K562 (cell line): ENCODE measurements around the gene GPC2. TPM values are rescaled to one million over a fixed set of nuclear protein-coding genes. Genes with fewer than 3 reads are reported as not detected.

Source experiments
- BMI1 ChIP-seq: fragments of 150-350 bp; IDR thresholded peaks from 2 replicates; pipeline ENCODE4 v1.6.1; 2014; ENCODE audit warnings: low read length
- CEBPG ChIP-seq, 3 experiments: fragments of 200-800 bp in 1 of 3; sonication (Bioruptor generic) in 1 of 3; sonication (generic) in 1 of 3; formaldehyde crosslinking in 1 of 3; IDR thresholded peaks in 2 of 3; conservative IDR thresholded peaks in 1 of 3; 2 replicates each; pipeline versions ENCODE4 v1.6.1 to v1.8.0; 2016 to 2022; ENCODE audit warnings: missing compliant biosample characterization in 2 of 3, missing genetic modification characterization in 2 of 3, mild to moderate bottlenecking in 1 of 3, missing genetic modification reagents in 1 of 3
- FOXP1 ChIP-seq: sonication (generic); formaldehyde crosslinking; IDR thresholded peaks from 2 replicates; pipeline ENCODE4 v1.8.0; 2022; ENCODE audit warnings: mild to moderate bottlenecking, missing genetic modification reagents
- KLF6 ChIP-seq: fragments of 250-450 bp; sonication (Bioruptor Pico); IDR thresholded peaks from 2 replicates; pipeline ENCODE4 v1.4.0; 2020; ENCODE audit warnings: mild to moderate bottlenecking, moderate library complexity, borderline replicate concordance
- RBBP5 ChIP-seq: fragments of 200-600 bp; sonication (generic); IDR thresholded peaks from 2 replicates; pipeline ENCODE4 v1.6.1; 2012; ENCODE audit warnings: borderline replicate concordance, mild to moderate bottlenecking, low read length, control low read depth, inconsistent platforms; ENCODE audit not compliant: insufficient read depth, poor library complexity, severe bottlenecking
- SPI1 ChIP-seq: IDR thresholded peaks from 2 replicates; pipeline ENCODE4 v1.6.1; 2011; ENCODE audit warnings: low read depth, low read length, control low read depth, borderline replicate concordance
- TAL1 ChIP-seq: fragments of 450-650 bp; IDR thresholded peaks from 2 replicates; pipeline ENCODE4 v1.6.1; 2016; ENCODE audit warnings: mild to moderate bottlenecking
- TGIF2 ChIP-seq: sonication (generic); formaldehyde crosslinking; IDR thresholded peaks from 2 replicates; pipeline ENCODE4 v1.8.1; 2022; ENCODE audit warnings: mild to moderate bottlenecking, missing genetic modification reagents, moderate library complexity
- YBX1 ChIP-seq: fragments of 450-650 bp; IDR thresholded peaks from 2 replicates; pipeline ENCODE4 v1.7.1; 2016; ENCODE audit warnings: mild to moderate bottlenecking
- ZBTB1 ChIP-seq: sonication (generic); formaldehyde crosslinking; IDR thresholded peaks from 2 replicates; pipeline ENCODE4 v1.8.1; 2023; ENCODE audit warnings: missing genetic modification reagents, low read depth, mild to moderate bottlenecking, borderline replicate concordance
- ZC3H4 ChIP-seq: sonication (generic); formaldehyde crosslinking; IDR thresholded peaks from 2 replicates; pipeline ENCODE4 v1.9.0; 2021; ENCODE audit warnings: missing genetic modification reagents, borderline replicate concordance
- ZNF695 ChIP-seq: fragments of 450-650 bp; formaldehyde crosslinking; IDR thresholded peaks from 2 replicates; pipeline ENCODE4 v1.4.0; 2020; ENCODE audit warnings: mild to moderate bottlenecking, moderate library complexity
- polyA plus RNA-seq, 8 experiments: library from polyadenylated mRNA; depleted of rRNA in 4 of 8; stranded (reverse) in 5 of 8; unstranded in 3 of 8; fragments of >200 nt; fragmentation: Nextera tagmentation in 2 of 8; fragmentation: Illumina TruSeq in 1 of 8; extraction: Ambion mirVana in 2 of 8; extraction: Trizol in 1 of 8; gene quantifications; 2 replicates each; pipeline versions ENCODE4 v1.2.1 to v1.2.3, GENCODE V29; 2011 to 2014; ENCODE audit warnings: inconsistent platforms in 1 of 8, missing spikeins in 1 of 8
- total RNA-seq, 7 experiments: library from RNA; depleted of rRNA in 6 of 7; stranded (reverse); fragments of >200 nt in 6 of 7; fragmentation: Illumina TruSeq in 2 of 7; extraction: Trizol in 2 of 7; gene quantifications; 2 replicates each; pipeline versions ENCODE4 v1.2.1 to v1.2.3, GENCODE V29; 2011 to 2021; ENCODE audit warnings: low replicate concordance in 1 of 7
- TF ChIP-seq, protein P1 (sequence below): IDR thresholded peaks from 2 replicates; pipeline ENCODE4 v1.6.1; 2012; ENCODE audit warnings: low read depth, low read length, improper control_type of control experiment, borderline replicate concordance
- TF ChIP-seq, protein P2 (sequence below): sonication (generic); formaldehyde crosslinking; IDR thresholded peaks from 2 replicates; pipeline ENCODE4 v1.9.0; 2022; ENCODE audit warnings: mild to moderate bottlenecking, missing genetic modification reagents
- TF ChIP-seq, protein P3 (sequence below): sonication (generic); formaldehyde crosslinking; IDR thresholded peaks from 2 replicates; pipeline ENCODE4 v1.8.0; 2022; ENCODE audit warnings: mild to moderate bottlenecking, missing genetic modification reagents
- TF ChIP-seq, protein P4 (sequence below): fragments of 250-450 bp; sonication (Bioruptor Pico); IDR thresholded peaks from 2 replicates; pipeline ENCODE4 v1.8.0; 2021; ENCODE audit warnings: mild to moderate bottlenecking, moderate library complexity

GPC2 gene
- total and polyA plus RNA-seq, 9 of the 15 experiments (the other 6 are each of a cell fraction or from before 2014, with no cell fraction given) = 0.06 to 7.7 (median 1.4) TPM; not detected in 1

DNA sequence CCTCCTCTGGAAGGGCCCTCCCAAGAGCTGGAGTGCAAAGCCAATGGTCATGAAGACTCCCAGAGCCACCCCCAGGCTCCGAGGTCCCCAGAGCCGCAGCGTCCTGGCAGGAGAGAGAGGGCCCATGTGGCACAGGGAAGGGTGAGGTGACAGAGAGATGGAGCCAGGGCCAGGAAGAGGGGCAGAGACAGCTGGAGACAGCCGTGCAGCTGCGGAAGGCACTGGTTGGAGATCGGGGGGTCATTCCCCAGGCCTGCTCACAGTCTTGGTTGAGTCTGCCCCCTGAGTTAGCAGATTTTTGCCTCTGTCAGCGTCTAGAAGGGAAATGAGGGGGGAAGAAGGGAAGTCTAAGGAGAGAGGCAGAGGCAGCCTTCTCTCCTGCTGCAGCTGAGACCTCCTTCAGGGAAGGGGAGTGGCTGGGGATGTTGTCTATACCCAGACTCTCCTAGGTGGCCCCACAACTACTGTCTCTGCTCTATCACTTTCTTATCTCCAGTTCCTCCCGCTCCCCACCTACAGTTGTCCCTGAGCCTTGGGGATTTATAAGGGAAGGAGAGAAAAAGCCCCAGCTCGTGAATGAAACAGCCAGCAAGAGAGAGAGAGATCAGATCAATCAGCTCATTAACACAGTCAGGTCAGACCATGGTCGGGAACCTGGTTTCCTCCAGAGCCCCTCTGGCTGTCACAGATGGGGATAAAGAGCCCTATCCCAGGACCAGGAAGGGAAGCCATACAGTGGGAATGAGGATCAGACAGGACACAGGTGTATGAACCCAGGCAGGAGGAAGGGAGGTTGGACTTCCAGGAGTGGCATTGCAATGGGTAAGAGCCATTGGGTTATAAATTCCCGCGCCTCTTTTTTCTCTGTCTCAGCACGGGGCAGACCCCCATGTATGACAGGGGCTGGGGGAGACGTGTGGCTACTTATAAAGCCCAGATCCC lies 9.9 kb downstream of the GPC2 start (continued):
- no peak for TF ChIP-seq CEBPG (CRISPR knock-in tag; IDR thresholded peaks at IDR 0.05)
- TF ChIP-seq CEBPG (tag; conservative IDR thresholded peaks at IDR 0.05 in 1 of 2, IDR thresholded peaks at IDR 0.05 in 1 of 2) = no peak
- TF ChIP-seq RBBP5 = peak; percentile 52
- TF ChIP-seq TGIF2 (CRISPR knock-in tag) = no peak
- TF ChIP-seq TAL1 = no peak
- TF ChIP-seq ZNF695 (CRISPR knock-in tag) = no peak
- TF ChIP-seq, protein P1, sequence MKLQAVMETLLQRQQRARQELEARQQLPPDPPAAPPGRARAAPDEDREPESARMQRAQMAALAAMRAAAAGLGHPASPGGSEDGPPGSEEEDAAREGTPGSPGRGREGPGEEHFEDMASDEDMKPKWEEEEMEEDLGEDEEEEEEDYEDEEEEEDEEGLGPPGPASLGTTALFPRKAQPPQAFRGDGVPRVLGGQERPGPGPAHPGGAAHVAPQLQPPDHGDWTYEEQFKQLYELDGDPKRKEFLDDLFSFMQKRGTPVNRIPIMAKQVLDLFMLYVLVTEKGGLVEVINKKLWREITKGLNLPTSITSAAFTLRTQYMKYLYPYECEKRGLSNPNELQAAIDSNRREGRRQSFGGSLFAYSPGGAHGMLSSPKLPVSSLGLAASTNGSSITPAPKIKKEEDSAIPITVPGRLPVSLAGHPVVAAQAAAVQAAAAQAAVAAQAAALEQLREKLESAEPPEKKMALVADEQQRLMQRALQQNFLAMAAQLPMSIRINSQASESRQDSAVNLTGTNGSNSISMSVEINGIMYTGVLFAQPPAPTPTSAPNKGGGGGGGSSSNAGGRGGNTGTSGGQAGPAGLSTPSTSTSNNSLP = 0 out of 2 replicates have a peak, but pooled peaks have one; percentile 3
- TF ChIP-seq, protein P2, sequence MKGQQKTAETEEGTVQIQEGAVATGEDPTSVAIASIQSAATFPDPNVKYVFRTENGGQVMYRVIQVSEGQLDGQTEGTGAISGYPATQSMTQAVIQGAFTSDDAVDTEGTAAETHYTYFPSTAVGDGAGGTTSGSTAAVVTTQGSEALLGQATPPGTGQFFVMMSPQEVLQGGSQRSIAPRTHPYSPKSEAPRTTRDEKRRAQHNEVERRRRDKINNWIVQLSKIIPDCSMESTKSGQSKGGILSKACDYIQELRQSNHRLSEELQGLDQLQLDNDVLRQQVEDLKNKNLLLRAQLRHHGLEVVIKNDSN = peak; percentile 25; the same call in 1 of the 2 replicates
- TF ChIP-seq SPI1 = peak; percentile 43; the same call in 1 of the 2 replicates
- TF ChIP-seq KLF6 (CRISPR knock-in tag) = no peak
- no peak for TF ChIP-seq YBX1
- no peak for TF ChIP-seq FOXP1 (CRISPR knock-in tag)
- TF ChIP-seq, protein P3, sequence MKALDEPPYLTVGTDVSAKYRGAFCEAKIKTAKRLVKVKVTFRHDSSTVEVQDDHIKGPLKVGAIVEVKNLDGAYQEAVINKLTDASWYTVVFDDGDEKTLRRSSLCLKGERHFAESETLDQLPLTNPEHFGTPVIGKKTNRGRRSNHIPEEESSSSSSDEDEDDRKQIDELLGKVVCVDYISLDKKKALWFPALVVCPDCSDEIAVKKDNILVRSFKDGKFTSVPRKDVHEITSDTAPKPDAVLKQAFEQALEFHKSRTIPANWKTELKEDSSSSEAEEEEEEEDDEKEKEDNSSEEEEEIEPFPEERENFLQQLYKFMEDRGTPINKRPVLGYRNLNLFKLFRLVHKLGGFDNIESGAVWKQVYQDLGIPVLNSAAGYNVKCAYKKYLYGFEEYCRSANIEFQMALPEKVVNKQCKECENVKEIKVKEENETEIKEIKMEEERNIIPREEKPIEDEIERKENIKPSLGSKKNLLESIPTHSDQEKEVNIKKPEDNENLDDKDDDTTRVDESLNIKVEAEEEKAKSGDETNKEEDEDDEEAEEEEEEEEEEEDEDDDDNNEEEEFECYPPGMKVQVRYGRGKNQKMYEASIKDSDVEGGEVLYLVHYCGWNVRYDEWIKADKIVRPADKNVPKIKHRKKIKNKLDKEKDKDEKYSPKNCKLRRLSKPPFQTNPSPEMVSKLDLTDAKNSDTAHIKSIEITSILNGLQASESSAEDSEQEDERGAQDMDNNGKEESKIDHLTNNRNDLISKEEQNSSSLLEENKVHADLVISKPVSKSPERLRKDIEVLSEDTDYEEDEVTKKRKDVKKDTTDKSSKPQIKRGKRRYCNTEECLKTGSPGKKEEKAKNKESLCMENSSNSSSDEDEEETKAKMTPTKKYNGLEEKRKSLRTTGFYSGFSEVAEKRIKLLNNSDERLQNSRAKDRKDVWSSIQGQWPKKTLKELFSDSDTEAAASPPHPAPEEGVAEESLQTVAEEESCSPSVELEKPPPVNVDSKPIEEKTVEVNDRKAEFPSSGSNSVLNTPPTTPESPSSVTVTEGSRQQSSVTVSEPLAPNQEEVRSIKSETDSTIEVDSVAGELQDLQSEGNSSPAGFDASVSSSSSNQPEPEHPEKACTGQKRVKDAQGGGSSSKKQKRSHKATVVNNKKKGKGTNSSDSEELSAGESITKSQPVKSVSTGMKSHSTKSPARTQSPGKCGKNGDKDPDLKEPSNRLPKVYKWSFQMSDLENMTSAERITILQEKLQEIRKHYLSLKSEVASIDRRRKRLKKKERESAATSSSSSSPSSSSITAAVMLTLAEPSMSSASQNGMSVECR (CRISPR knock-in tag) = 0 out of 2 replicates have a peak, but pooled peaks have one; percentile 33
- no peak for TF ChIP-seq BMI1
- no peak for TF ChIP-seq ZC3H4 (CRISPR knock-in tag)
- TF ChIP-seq, protein P4, sequence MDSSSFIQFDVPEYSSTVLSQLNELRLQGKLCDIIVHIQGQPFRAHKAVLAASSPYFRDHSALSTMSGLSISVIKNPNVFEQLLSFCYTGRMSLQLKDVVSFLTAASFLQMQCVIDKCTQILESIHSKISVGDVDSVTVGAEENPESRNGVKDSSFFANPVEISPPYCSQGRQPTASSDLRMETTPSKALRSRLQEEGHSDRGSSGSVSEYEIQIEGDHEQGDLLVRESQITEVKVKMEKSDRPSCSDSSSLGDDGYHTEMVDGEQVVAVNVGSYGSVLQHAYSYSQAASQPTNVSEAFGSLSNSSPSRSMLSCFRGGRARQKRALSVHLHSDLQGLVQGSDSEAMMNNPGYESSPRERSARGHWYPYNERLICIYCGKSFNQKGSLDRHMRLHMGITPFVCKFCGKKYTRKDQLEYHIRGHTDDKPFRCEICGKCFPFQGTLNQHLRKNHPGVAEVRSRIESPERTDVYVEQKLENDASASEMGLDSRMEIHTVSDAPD (CRISPR knock-in tag) = no peak
- 0 out of 2 replicates have a peak, but pooled peaks have one; percentile 7 for TF ChIP-seq ZBTB1 (CRISPR knock-in tag)
